Psoas muscle (tissue), 8 donors: ENCODE results near the gene OTOP3. TPM values are rescaled to one million over a fixed set of nuclear protein-coding genes. Genes with fewer than 3 reads are reported as not detected.

ENCODE experiments used
- ATAC-seq, 4 donors: fragments of 200-7000 bp; cut with Tn5 transposase; one replicate each; pipeline ENCODE4 v1.9.1; 2020; ENCODE audit warnings: moderate library complexity in 3 of 4, mild to moderate bottlenecking in 2 of 4
- DNase-seq, 2 donors: peaks; one replicate each; pipeline ENCODE4 v3.0.0-alpha.2; 2020
- H3K27ac ChIP-seq: fragments of 200-600 bp; one replicate; pipeline ENCODE4 v1.8.0; 2022
- H3K27me3 ChIP-seq, 3 donors: fragments of 200-600 bp in 1 of 3; one replicate each; pipeline versions ENCODE4 v1.6.1 to v1.8.0; 2013 to 2022; ENCODE audit warnings: low read length in 2 of 3, mild to moderate bottlenecking in 2 of 3, moderate library complexity in 1 of 3; ENCODE audit not compliant: insufficient read depth in 3 of 3
- H3K36me3 ChIP-seq, 2 donors: fragments of 200-600 bp in 1 of 2; one replicate each; pipeline versions ENCODE4 v1.6.1 to v1.8.0; 2013 to 2022; ENCODE audit warnings: low read depth in 1 of 2, mild to moderate bottlenecking in 1 of 2, moderate library complexity in 1 of 2; ENCODE audit not compliant: insufficient read depth in 1 of 2
- H3K4me1 ChIP-seq: fragments of 200-600 bp; one replicate; pipeline ENCODE4 v1.8.0; 2022
- H3K4me3 ChIP-seq: fragments of 200-600 bp; one replicate; pipeline ENCODE4 v1.8.0; 2022; ENCODE audit warnings: mild to moderate bottlenecking
- H3K9me3 ChIP-seq: fragments of 200-600 bp; one replicate; pipeline ENCODE4 v1.8.0; 2022
- WGBS, 3 donors: extraction: QIAGEN DNeasy Blood & Tissue Kit; methylation state at CpG; one replicate each; pipeline versions ENCODE4 v1.1.6 to v1.1.7; 2013; 5-methylcytosine and 5-hydroxymethylcytosine counted together
- intact Hi-C, 2 donors: fragments of 100-400 bp; cut with DNase I; formaldehyde crosslinking; loops; one replicate each; pipeline versions ENCODE4 v1.11.0 to v1.14.2; 2022
- polyA plus RNA-seq, 3 donors: library from polyadenylated mRNA; stranded (reverse); fragments of 200-250 nt; gene quantifications; one replicate each; pipeline ENCODE4 v1.2.3, GENCODE V29; 2013
- total RNA-seq, 4 donors: library from RNA; stranded (reverse); fragmentation: NEBNext Ultra II Directional in 2 of 4; extraction: Animal tissue kit (Norgen Biotek cat#: 25700) in 2 of 4; gene quantifications; one replicate each; pipeline versions ENCODE4 v1.2.1 to v1.2.4, GENCODE V29; 2021 to 2023
- TF ChIP-seq, protein P1 (sequence below): fragments of 200-600 bp; IDR thresholded peaks from one replicate; pipeline ENCODE4 v1.8.0; 2022; ENCODE audit warnings: antibody characterized with exemption
- donor health status: healthy with polysubstance abuse.
- donor health status: DM: no; HTN: no; CAD: no; lungs with moderate emphysema.
- donor health status: Bipolar disorder and iron deficiency.
- donor health status: healthy.
- donor health status: DM: yes; HTN: yes; CAD: no.
- donor health status: DM: no; HTN: no; CAD: no.
- donor health status: DM: no; HTN: no; CAD: no.
- donor health status: DM: yes; HTN: yes; CAD: no.

OTOP3 gene
- total and polyA plus RNA-seq, 7 donors = 0.04 TPM; not detected in 6

- DNase-seq = no peak
- no peak for ATAC-seq
- no peaks in the 10 kb centered on the region for H3K36me3 ChIP-seq
- H3K4me3 ChIP-seq = no peak overlapping the region
- H3K9me3 ChIP-seq = no peaks in the 10 kb centered on the region
- no peak overlapping the region for H3K27ac ChIP-seq
- intact Hi-C loops = loop anchor here in 1 of 2 donors (10.0 kb wide), 1 partner anchor 158 kb away; no protein-coding TSS in a partner anchor
- TF ChIP-seq, protein P1, sequence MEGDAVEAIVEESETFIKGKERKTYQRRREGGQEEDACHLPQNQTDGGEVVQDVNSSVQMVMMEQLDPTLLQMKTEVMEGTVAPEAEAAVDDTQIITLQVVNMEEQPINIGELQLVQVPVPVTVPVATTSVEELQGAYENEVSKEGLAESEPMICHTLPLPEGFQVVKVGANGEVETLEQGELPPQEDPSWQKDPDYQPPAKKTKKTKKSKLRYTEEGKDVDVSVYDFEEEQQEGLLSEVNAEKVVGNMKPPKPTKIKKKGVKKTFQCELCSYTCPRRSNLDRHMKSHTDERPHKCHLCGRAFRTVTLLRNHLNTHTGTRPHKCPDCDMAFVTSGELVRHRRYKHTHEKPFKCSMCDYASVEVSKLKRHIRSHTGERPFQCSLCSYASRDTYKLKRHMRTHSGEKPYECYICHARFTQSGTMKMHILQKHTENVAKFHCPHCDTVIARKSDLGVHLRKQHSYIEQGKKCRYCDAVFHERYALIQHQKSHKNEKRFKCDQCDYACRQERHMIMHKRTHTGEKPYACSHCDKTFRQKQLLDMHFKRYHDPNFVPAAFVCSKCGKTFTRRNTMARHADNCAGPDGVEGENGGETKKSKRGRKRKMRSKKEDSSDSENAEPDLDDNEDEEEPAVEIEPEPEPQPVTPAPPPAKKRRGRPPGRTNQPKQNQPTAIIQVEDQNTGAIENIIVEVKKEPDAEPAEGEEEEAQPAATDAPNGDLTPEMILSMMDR = no peak
- H3K4me1 ChIP-seq = no peaks in the 10 kb centered on the region
- 49 to 59% (median 54%) methylated on average over 24 of the region's 24 CpGs for WGBS, 3 donors
- H3K27me3 ChIP-seq = peaks cover 0 to 22% (median 7%) of the 10 kb centered on the region in 3 donors
Observed at GRCh38 chr17:74952431-74953133, 16.9 kb downstream of the OTOP3 start.

GRCh38 chr17:74953134-74953687 lies 17.5 kb downstream of the OTOP3 start:
- no peaks in the 10 kb centered on the region for H3K9me3 ChIP-seq
- TF ChIP-seq, protein P1 = no peak
- 73 to 82% (median 77%) methylated on average over 10 to 11 of the region's 11 CpGs for WGBS, 3 donors
- no peak overlapping the region for H3K4me3 ChIP-seq
- intact Hi-C loops = loop anchor here in 1 of 2 donors (10.0 kb wide), 1 partner anchor 158 kb away; no protein-coding TSS in a partner anchor
- H3K27me3 ChIP-seq = peaks cover 0 to 21% (median 7%) of the 10 kb centered on the region in 3 donors
- ATAC-seq (no peak), DNase-seq (no peak)
- no peaks in the 10 kb centered on the region for H3K4me1 ChIP-seq
- H3K36me3 ChIP-seq = no peaks in the 10 kb centered on the region
- H3K27ac ChIP-seq = no peak overlapping the region

DNA sequence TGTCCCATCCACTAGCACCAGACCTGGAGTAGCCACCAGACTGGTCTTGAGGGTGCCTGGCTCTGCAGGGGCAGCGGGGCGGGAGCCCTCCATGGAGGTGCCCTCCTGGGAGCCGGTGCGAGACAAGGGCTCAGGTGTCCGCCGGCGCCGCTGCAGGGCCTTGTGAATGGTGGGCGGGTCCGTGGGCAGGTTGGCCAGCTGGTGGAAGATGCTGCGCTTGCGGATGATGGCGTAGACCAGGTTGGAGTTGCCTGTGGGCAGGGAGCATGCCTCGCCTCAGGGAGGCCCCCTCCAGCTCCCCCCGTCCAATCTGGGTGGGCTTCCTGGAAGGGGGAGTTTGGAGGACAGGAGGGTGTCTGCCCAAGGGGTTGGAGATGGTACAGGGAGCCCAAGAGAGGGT lies 18.4 kb downstream of the OTOP3 start:
- TF ChIP-seq, protein P1 = no peak
- WGBS, 3 donors = 88% methylated on average over 15 of the region's 15 CpGs
- Histone ChIP-seq H3K9me3 (no peaks in the 10 kb centered on the region), H3K36me3 (no peaks in the 10 kb centered on the region), H3K4me1 (no peaks in the 10 kb centered on the region), H3K4me3 (no peak overlapping the region), H3K27me3 (peaks cover 0 to 15% (median 7%) of the 10 kb centered on the region in 3 donors), H3K27ac (no peak overlapping the region)
- intact Hi-C loops = loop anchor here in 1 of 2 donors (10.0 kb wide), 1 partner anchor 159 kb away; no protein-coding TSS in a partner anchor
- DNase-seq = no peak
- ATAC-seq = no peak

- intact Hi-C loops = loop anchor here (5.0 to 10.0 kb wide), 2 partner anchors 160 to 208 kb away; partner anchors contain the start of gene NHERF1 (in 1 of the 2)
- H3K27me3 ChIP-seq = peaks cover 0 to 15% (median 7%) of the 10 kb centered on the region in 3 donors
- WGBS, 3 donors = 71 to 80% (median 73%) methylated on average over 13 of the region's 13 CpGs
- no peak overlapping the region for H3K4me3 ChIP-seq
- ATAC-seq (no peak), DNase-seq (no peak)
- TF ChIP-seq, protein P1 = no peak
- H3K4me1 ChIP-seq = no peaks in the 10 kb centered on the region
- no peaks in the 10 kb centered on the region for H3K36me3 ChIP-seq
- no peak overlapping the region for H3K27ac ChIP-seq
- H3K9me3 ChIP-seq = no peaks in the 10 kb centered on the region
Observed at GRCh38 chr17:74954665-74955421, 19.1 kb downstream of the OTOP3 start.
